ENCODE measurements around the gene GNA15.
"Not testable (repeated sequence)": the region's sequence is repeated elsewhere in the genome, so short reads cannot be mapped to it uniquely, and the experiment has no call there.

The GNA15 gene

DNA sequence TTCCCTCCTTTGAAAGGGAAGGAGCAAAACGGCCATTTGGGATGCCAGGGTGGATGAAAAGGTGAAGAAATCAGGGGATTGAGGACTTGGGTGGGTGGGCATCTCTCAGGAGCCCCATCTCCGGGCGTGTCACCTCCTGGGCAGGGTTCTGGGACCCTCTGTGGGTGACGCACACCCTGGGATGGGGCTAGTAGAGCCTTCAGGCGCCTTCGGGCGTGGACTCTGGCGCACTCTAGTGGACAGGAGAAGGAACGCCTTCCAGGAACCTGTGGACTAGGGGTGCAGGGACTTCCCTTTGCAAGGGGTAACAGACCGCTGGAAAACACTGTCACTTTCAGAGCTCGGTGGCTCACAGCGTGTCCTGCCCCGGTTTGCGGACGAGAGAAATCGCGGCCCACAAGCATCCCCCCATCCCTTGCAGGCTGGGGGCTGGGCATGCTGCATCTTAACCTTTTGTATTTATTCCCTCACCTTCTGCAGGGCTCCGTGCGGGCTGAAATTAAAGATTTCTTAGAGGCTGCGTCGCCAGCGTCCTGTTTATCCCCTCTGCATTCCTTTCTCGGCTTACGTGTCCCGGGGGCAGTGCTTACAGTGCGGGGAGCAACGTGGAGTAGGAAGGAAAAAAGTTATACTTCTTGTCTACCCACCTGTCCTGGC, 27.5 kb downstream of the GNA15 start:
- H3K27ac ChIP-seq = no peak overlapping the region
- no peak for DNase-seq (ENCODE audit: low read depth, low spot score)

DNA sequence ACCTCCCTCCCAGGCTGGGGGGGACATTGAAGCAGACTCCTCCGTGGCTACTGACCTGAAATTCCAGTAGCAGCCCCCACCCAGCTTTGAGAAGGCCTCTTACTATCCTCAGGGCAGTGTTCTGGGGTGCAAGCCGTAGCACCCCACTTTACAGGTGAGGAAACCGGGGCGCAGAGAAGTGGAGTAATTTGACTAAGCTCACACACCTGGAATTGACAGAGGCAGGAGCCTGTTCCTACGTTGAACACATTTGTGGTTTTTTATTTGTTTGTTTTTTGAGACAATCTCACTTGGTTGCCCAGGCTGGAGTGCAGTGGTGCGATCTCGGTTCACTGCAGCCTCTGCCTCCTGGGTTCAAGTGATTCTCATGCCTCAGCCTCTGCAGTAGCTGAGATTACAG, 28.1 kb downstream of the GNA15 start:
- H3K27ac ChIP-seq = no peak overlapping the region
- DNase-seq (ENCODE audit: low read depth, low spot score) = no peak

DNA sequence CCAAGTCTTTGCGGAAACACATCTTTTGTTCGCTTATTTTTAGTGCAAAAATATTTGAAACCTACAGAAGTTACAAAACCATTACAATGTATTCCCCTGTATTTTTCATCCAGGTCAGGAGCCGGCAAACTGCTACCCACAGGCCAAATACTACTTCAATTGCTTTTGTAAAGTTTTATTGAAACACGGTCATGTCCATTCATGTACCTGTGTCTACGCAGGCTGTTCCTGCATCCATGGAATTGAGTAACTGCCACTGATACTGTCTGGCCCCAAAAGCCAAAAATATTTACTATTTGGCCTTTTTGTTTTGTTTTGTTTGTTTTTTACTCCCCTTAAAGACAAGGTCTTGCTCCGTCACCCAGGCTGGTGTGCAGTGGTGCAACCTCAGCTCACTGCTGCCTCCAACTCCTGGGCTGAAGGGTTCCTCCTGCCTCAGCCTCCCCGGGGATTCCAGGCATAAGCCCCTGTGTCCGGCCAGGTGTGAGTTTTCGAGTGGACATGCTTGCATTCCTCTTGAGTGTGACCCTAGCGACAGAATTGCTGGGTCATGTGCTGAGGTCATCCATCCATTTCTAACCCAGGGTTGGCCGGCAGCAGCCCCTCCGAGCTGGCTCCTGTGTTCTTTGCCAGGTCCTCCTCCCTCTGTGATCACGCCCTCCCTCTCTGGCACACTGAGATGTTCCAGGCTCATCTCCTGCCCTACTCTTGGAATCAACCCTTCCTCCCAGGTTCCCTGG, 31.9 kb downstream of the GNA15 start:
- H3K27ac ChIP-seq = peak overlapping the region; percentile 12
- DNase-seq (ENCODE audit: low read depth, low spot score) = no peak

DNA sequence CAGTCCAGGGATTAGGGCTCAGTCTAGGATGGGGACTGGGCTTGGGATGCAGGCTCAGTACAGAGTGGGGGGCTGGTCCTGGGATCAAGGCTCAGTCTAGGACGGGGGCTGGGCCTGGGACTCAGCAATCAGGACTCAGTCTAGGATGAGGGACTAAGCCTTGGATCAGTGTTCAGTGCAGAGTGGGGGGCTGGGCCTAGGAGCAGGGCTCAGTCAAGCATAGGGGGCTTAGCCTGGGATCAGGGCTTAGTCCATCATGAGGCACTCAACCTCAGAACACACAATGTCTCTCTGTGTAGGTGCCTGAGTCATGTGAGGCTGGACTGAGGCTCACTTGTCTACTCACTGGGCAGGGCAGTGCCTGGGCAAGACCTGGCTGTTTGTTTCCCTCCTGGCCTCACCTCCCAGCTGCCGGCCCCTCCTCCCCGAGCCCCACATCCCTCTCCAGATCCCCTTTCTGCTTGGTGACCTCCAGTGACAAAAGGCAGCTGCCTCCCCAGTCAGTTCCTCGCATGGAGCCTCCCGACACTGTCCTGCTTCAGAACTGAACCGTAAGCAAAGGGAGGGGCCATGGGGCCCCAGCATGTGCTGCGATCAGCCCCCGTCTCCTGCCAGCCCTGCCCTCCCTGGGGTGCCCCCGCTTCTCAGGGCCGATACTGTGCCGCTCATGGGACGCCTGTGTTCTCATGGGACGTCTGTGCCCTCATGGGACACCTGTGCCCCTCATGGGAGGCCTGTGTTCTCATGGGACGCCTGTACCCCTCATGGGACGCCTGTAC, 36.2 kb downstream of the GNA15 start:
- DNase-seq (ENCODE audit: low read depth, low spot score) = peak; percentile 78

DNA sequence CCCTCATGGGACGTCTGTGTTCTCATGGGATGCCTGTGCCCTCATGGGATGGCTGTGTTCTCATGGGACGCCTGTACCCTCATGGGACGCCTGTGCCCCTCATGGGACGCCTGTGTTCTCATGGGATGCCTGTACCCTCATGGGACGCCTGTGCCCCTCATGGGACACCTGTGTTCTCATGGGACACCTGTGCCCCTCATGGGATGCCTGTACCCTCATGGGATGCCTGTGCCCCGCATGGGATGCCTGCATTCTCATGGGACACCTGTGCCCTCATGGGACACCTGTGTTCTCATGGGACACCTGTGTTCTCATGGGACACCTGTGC, 36.8 kb downstream of the GNA15 start:
- H3K27ac ChIP-seq = peak overlapping the region; percentile 72

More for the DNA sequence above, 36.2 kb downstream of the GNA15 start:
- peak overlapping the region; percentile 72 for H3K27ac ChIP-seq

DNA sequence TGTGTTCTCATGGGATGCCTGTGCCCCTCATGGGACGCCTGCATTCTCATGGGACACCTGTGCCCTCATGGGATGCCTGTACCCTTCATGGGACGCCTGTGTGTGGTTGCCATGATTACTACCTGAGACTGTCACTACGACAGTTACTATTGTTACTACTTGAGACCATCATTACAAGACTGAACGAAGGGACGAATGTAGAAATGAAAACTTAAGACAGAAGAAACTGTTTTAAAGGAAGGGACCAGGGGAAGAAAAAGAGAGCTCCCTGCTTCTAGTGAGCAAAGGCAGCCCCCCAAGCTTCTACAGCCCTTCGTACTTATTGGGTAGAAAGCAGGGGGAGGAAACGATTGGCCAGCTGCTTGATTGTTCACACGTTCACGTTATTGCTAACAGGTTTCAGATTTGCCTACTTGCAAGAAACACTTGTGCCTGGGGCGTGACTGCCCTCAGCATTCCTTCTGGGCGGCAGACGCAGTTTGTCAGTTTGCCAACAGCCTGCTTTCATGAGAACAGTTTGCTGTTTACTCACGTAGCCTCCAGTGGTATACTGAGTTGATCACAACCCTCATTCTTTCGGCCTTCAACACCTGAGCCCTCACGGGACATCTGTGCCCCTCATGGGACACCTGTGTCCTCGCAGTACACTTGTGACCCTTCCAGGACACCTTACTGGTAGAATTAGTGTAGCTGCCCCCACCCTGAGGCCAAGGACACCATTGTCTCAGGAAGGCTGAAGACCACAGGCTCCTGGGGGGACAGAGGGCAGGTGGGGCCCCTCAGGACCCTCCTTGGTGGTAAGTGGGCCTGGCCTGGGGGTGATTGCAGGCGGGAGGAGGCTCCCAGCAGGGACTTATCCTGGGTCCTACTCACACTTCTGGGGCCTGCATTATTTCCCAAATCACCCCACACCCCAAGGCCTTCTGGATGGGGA, 40.2 kb downstream of the GNA15 start:
- peak overlapping the region; percentile 97 for H3K27ac ChIP-seq
- peak; percentile 94 for DNase-seq (ENCODE audit: low read depth, low spot score)

More for the DNA sequence above, 36.8 kb downstream of the GNA15 start:
- DNase-seq (ENCODE audit: low read depth, low spot score) = not testable (repeated sequence)

DNA sequence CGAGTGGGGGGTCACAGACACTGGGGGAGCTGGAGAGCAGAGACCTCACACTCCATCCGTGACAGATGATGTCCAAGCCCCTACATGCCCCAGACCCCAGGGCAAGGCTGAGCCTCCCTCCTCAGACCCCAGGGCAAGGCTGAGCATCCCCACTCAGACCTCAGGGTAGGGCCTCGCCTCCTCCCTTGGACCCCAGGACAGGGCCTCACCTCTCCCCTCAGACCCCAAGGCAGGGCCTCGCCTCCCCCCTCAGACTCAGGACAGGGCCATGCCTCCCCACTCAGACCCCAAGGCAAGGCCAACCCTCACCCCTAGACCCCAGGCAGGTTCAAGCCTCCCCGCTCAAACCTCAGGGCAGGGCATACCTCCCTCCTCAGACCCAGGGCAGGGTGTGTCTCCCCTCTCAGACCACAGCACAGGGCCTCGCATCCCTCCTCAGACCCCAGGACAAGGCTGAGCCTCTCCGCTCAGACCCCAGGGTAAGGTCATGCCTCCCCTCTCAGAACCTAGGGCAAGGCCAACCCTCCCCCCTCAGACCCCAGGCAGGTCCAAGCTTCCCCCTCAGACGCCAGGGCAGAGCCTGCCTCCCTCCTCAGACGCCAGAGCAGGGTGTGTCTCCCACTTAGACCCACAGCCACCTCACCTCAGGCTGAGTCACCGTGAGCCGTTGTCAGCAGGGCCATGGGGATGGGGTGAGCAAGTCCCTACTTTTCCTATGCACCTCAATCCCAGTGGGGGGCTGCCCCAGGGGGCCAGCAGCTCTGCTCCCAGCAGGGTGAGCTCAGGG, 41.1 kb downstream of the GNA15 start:
- peak overlapping the region; percentile 97 for H3K27ac ChIP-seq

DNA sequence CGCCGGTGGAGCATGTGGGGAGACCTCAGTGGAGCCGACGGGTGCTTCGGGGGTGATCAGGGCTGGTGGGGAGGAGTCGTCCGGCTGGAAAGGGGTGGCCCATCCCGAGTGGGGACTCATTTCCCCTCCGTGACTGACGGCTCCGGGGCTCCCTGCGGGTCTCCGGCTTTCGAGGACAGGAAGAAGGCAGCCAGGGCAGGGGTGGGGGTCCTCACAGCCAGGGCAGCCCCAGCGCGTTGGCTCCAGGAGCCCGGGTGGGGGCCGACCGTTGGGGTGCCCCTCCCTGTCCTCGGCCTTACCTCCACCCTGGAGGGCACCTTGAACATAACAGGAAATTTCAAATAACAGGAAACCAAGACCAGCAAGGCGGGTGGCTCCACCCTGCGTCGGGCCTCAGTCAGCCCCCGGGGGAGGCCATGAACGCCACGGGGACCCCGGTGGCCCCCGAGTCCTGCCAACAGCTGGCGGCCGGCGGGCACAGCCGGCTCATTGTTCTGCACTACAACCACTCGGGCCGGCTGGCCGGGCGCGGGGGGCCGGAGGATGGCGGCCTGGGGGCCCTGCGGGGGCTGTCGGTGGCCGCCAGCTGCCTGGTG, 42.6 kb downstream of the GNA15 start, which contains the start of gene S1PR4:
S1PR4 (plus strand) TSS at position 393 of the 596 bp plus-strand sequence; CDS start at position 417, 24 bp downstream.
- no peak for DNase-seq (ENCODE audit: low read depth, low spot score)

More for the DNA sequence above, 41.1 kb downstream of the GNA15 start:
- peak; percentile 88 for DNase-seq (ENCODE audit: low read depth, low spot score)

DNA sequence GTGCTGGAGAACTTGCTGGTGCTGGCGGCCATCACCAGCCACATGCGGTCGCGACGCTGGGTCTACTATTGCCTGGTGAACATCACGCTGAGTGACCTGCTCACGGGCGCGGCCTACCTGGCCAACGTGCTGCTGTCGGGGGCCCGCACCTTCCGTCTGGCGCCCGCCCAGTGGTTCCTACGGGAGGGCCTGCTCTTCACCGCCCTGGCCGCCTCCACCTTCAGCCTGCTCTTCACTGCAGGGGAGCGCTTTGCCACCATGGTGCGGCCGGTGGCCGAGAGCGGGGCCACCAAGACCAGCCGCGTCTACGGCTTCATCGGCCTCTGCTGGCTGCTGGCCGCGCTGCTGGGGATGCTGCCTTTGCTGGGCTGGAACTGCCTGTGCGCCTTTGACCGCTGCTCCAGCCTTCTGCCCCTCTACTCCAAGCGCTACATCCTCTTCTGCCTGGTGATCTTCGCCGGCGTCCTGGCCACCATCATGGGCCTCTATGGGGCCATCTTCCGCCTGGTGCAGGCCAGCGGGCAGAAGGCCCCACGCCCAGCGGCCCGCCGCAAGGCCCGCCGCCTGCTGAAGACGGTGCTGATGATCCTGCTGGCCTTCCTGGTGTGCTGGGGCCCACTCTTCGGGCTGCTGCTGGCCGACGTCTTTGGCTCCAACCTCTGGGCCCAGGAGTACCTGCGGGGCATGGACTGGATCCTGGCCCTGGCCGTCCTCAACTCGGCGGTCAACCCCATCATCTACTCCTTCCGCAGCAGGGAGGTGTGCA, 43.3 kb downstream of the GNA15 start:
- H3K27ac ChIP-seq = no peak overlapping the region
- no peak for DNase-seq (ENCODE audit: low read depth, low spot score)

More for the DNA sequence above, 42.6 kb downstream of the GNA15 start, which contains the start of gene S1PR4:
- no peak within 1 kb of the TSS for H3K27ac ChIP-seq

DNA sequence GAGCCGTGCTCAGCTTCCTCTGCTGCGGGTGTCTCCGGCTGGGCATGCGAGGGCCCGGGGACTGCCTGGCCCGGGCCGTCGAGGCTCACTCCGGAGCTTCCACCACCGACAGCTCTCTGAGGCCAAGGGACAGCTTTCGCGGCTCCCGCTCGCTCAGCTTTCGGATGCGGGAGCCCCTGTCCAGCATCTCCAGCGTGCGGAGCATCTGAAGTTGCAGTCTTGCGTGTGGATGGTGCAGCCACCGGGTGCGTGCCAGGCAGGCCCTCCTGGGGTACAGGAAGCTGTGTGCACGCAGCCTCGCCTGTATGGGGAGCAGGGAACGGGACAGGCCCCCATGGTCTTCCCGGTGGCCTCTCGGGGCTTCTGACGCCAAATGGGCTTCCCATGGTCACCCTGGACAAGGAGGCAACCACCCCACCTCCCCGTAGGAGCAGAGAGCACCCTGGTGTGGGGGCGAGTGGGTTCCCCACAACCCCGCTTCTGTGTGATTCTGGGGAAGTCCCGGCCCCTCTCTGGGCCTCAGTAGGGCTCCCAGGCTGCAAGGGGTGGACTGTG, 44.0 kb downstream of the GNA15 start:
- DNase-seq (ENCODE audit: low read depth, low spot score) = no peak

DNA sequence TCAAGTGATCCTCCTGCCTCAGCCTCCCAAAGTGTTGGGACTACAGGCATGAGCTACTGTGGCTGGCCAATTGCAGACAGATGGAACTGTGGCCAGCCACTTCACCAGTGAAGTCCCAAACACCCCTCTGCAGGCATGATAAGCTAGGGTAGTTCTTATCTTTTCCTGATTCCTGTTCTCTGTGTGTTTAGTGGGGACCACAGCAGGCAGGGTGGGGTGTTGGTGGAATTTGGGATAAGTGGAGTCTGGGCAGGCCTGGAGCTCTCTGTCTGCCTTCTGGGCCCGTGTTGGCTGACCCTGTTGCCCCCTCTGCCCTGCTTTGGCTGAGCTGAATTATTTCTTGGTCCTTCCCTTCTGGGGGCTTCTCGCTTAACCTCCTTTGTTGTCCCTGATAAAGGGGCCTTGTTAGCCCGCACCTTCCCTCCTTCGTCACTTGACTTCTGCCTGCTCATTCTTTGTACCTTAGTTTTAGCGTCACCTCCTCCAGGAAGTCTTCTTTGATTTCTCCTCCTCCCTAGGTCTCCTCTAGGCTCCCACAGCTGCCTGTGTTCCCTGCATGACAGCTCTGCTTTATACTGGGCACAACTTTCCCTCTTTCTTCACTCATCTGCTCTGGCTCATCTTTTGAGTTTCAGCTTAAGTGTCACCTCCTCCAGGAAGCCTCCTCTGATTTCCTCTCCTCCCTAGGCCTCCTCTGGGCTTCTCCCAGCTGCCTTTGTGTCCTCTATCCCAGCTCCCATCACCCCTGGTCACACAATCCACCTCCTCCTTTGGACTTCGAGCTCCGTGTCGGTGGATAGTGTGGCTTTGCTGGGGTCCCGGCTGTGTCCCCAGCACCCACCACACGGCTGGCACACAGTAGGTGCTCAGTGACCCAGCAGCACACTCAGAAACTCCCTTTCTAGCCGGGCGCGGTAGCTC, 48.1 kb downstream of the GNA15 start:
- no peak for DNase-seq (ENCODE audit: low read depth, low spot score)
- H3K27ac ChIP-seq = no peak overlapping the region

More for the DNA sequence above, 44.0 kb downstream of the GNA15 start:
- no peak overlapping the region for H3K27ac ChIP-seq

DNA sequence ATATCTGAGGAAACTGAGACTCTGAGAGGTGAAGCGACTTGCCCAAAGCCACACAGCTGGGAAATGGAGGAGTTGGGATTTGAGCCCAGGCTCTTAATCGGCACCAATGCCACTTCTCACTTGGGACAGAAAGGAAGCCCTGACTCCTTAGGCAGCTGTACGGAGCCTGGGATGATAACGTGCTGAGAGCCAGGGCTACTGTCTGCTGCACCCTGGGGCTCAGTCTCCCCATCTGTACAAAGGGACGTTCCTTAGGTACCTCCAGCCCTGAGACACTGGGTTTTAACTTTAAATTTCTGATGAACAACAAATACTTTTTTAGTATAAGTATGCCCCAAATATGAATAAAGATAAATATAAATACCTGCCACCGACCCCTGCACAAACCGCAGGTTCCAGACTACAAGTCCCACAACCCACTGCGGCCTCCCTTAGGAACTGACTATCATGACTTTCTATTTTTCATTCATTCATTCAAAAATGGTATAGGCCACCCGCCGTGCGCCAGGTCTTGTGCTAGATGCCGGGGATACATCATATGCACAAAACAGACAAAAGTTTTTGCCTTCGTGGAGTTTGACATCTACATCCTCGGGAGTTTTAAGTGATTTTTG, 49.1 kb downstream of the GNA15 start:
- no peak for DNase-seq (ENCODE audit: low read depth, low spot score)
- H3K27ac ChIP-seq = peak overlapping the region; percentile 80

DNA sequence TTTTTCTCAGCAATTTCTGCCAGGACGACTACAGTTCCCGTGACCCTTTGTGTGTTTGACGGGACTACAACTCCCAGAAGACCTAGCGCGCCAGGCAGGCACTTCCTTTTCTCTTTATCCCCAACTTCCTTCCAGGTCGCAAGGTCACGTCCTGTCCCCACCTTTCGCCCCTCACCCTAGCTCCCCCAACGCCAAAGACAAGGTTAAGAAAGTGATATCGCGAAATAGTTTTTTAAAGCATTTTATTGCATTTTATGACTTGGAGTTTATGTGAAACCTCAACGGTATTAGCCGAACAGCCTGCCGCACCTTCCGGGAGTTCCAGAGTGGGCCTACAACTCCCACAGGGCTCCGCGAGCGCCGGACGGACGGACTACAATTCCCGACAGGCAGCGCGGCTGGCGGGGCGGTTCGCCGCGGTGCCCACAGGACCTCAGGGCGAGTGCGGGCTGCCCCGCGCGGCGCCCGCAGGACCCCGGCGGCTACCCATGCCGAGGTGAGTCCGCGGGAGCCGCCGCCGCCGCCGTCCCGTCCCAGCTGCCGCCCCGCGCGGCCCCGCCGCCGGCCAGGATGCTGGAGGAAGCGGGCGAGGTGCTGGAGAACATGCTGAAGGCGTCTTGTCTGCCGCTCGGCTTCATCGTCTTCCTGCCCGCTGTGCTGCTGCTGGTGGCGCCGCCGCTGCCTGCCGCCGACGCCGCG, 49.8 kb downstream of the GNA15 start, which contains the start of gene NCLN:
NCLN (plus strand) TSS at position 470 of the 699 bp plus-strand sequence; CDS start at position 571, 101 bp downstream.
- H3K27ac ChIP-seq = peak within 1 kb of the TSS; percentile 80
- DNase-seq (ENCODE audit: low read depth, low spot score) = peak; percentile 73

DNA sequence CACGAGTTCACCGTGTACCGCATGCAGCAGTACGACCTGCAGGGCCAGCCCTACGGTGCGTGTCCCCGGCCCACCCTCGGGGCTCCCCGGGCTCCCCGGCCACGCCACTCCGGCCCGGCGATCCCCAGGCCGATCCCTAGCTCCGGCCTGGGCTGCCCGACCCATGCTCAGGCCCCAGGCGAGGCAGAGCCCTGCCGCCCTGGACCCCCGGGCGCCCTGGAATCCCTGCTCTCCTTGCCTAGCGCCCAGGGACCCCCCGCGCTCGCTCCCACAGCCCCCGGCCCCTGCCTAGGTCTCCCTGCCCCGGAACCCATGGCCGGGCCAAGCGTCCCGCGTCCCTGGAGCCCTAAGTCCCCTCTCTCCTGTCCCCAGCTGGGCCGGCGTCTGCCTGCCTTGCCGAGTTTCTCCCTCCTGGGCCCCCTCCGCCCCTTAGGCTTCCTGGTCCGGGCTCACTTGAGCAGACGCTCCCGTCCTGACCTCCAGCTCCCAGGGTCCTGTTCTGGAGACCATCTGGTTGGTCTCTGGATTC, 50.4 kb downstream of the GNA15 start:
- H3K27ac ChIP-seq = peak overlapping the region; percentile 80
- no peak for DNase-seq (ENCODE audit: low read depth, low spot score)

Measured in epithelial cell of prostate (primary cell).